HepG2 (cell line): ENCODE measurements around the gene MACROD2. TPM values are rescaled to one million over a fixed set of nuclear protein-coding genes. Genes with fewer than 3 reads are reported as not detected.

ENCODE experiments used
- ATAC-seq: fragments of 200-7000 bp; cut with Tn5 transposase; 3 replicates; pipeline ENCODE4 v1.9.1; 2020; ENCODE audit warnings: mild to moderate bottlenecking, moderate library complexity
- BruUV-seq: library from RNA; stranded (reverse); fragments of 400-500 nt; replicated peaks from 2 replicates; lab custom pipeline; 2021; lab: Mats Ljungman, UMichigan
- CTCF ChIA-PET: fragments of 300-600 bp; formaldehyde crosslinking; extraction: SDS; loops from one replicate; lab custom pipeline; 2021; ENCODE audit warnings: low total read pairs, inconsistent platforms, low intra/inter-chr PET ratio; lab: Yijun Ruan, JAX
- POLR2A ChIA-PET: fragments of 350-600 bp; sonication (Branson Sonifier 250); formaldehyde crosslinking; loops from one replicate; lab custom pipeline; 2020; ENCODE audit warnings: antibody characterized with exemption, inconsistent platforms; lab: Yijun Ruan, JAX
- DNase-seq: peaks from one replicate; pipeline ENCODE4 v3.0.0-alpha.2; 2015; ENCODE audit warnings: low spot score
- FAIRE-seq: peaks from 3 replicates; lab custom pipeline; 2011; peaks lifted over from hg19 to GRCh38; lab: Jason Lieb, UNC
- H2AFZ ChIP-seq: one replicate; pipeline ENCODE4 v1.6.1; 2011; ENCODE audit warnings: low read length, inconsistent platforms
- H3K27ac ChIP-seq: fragments of 300-600 bp; 3 replicates; pipeline ENCODE4 v1.8.0; 2011; ENCODE audit warnings: mixed run types, mild to moderate bottlenecking, mixed read lengths, low read length, inconsistent platforms; ENCODE audit not compliant: insufficient read depth; ENCODE audit errors: extremely low read length
- H3K27me3 ChIP-seq, 2 experiments: fragments of 200-600 bp in 1 of 2; 2 replicates in 1 of 2; 3 replicates in 1 of 2; pipeline versions ENCODE4 v1.6.0 to v1.8.0; 2011; ENCODE audit warnings: low read length in 2 of 2, mild to moderate bottlenecking in 2 of 2, moderate library complexity in 2 of 2, inconsistent platforms in 1 of 2; ENCODE audit not compliant: insufficient read depth in 2 of 2, control insufficient read depth in 1 of 2
- H3K36me3 ChIP-seq, 2 experiments: fragments of 200-600 bp in 1 of 2; replicated peaks in 1 of 2; 2 replicates in 1 of 2; 3 replicates in 1 of 2; pipeline versions ENCODE4 v1.5.1 to v1.8.0; 2011; ENCODE audit warnings: low read length in 2 of 2, inconsistent platforms in 1 of 2; ENCODE audit not compliant: insufficient read depth in 2 of 2, control insufficient read depth in 1 of 2
- H3K4me1 ChIP-seq: 2 replicates; pipeline ENCODE4 v1.5.1; 2012; ENCODE audit warnings: low read length, inconsistent platforms; ENCODE audit not compliant: insufficient read depth
- H3K4me2 ChIP-seq: 2 replicates; pipeline ENCODE4 v1.6.0; 2011; ENCODE audit warnings: low read depth, low read length, inconsistent platforms
- H3K4me3 ChIP-seq, 3 experiments: fragments of 200-600 bp in 1 of 3; sonication (generic), shearing (Covaris generic) in 1 of 3; replicated peaks in 1 of 3; 2 replicates each; pipeline ENCODE4 v1.5.1; 2011 to 2016; ENCODE audit warnings: low read length in 3 of 3, inconsistent platforms in 2 of 3, low read depth in 2 of 3, mild to moderate bottlenecking in 2 of 3, control low read depth in 1 of 3, mixed read lengths in 1 of 3; ENCODE audit not compliant: insufficient read depth in 1 of 3
- H3K79me2 ChIP-seq: one replicate; pipeline ENCODE4 v1.6.1; 2011; ENCODE audit warnings: low read length, inconsistent platforms; ENCODE audit not compliant: insufficient read depth
- H3K9ac ChIP-seq: 2 replicates; pipeline ENCODE4 v1.6.0; 2011; ENCODE audit warnings: mild to moderate bottlenecking, low read depth, low read length, inconsistent platforms; ENCODE audit not compliant: insufficient read depth
- H3K9me3 ChIP-seq: 2 replicates; pipeline ENCODE4 v1.5.1; 2012; ENCODE audit warnings: mild to moderate bottlenecking, low read length
- H4K20me1 ChIP-seq: 2 replicates; pipeline ENCODE4 v1.6.0; 2011; ENCODE audit warnings: inconsistent platforms, mild to moderate bottlenecking, low read length, moderate library complexity; ENCODE audit not compliant: insufficient read depth
- HINFP ChIP-seq: sonication (generic); formaldehyde crosslinking; IDR thresholded peaks from 2 replicates; pipeline ENCODE4 v1.4.0; 2020; ENCODE audit warnings: low read depth, mild to moderate bottlenecking, missing genetic modification reagents
- PAX8 ChIP-seq: sonication (generic); formaldehyde crosslinking; IDR thresholded peaks from 2 replicates; pipeline ENCODE4 v1.8.0; 2022; ENCODE audit warnings: mild to moderate bottlenecking, missing genetic modification reagents, borderline replicate concordance
- PBX2 ChIP-seq: IDR thresholded peaks from 2 replicates; pipeline ENCODE4 v1.6.1; 2016; ENCODE audit warnings: control low read depth
- SCMH1 ChIP-seq: sonication (generic); formaldehyde crosslinking; IDR thresholded peaks from 2 replicates; pipeline ENCODE4 v1.9.0; 2021; ENCODE audit warnings: missing genetic modification reagents, mild to moderate bottlenecking, borderline replicate concordance
- STAT6 ChIP-seq: sonication (generic); formaldehyde crosslinking; IDR thresholded peaks from 2 replicates; pipeline ENCODE4 v1.4.0; 2020; ENCODE audit warnings: missing genetic modification reagents, mild to moderate bottlenecking, borderline replicate concordance
- TCF12 ChIP-seq, 2 experiments: fragments of 450-650 bp in 1 of 2; sonication (generic) in 1 of 2; formaldehyde crosslinking in 1 of 2; IDR thresholded peaks; 2 replicates each; pipeline versions ENCODE4 v1.6.1 to v1.8.0; 2017 to 2022; ENCODE audit warnings: antibody characterized with exemption in 1 of 2, mild to moderate bottlenecking in 1 of 2, missing genetic modification reagents in 1 of 2, moderate library complexity in 1 of 2
- THAP8 ChIP-seq: sonication (generic); formaldehyde crosslinking; IDR thresholded peaks from 2 replicates; pipeline ENCODE4 v1.5.1; 2020; ENCODE audit warnings: missing genetic modification reagents, mild to moderate bottlenecking, borderline replicate concordance
- ZC3H4 ChIP-seq: sonication (generic); formaldehyde crosslinking; IDR thresholded peaks from 2 replicates; pipeline ENCODE4 v1.4.0; 2020; ENCODE audit warnings: missing genetic modification reagents, borderline replicate concordance
- ZNF30 ChIP-seq: sonication (generic); formaldehyde crosslinking; IDR thresholded peaks from 2 replicates; pipeline ENCODE4 v1.5.0; 2020; ENCODE audit warnings: mild to moderate bottlenecking, missing genetic modification reagents
- ZNF329 ChIP-seq: sonication (generic); formaldehyde crosslinking; IDR thresholded peaks from 2 replicates; pipeline ENCODE4 v1.9.0; 2021; ENCODE audit warnings: low read depth, mild to moderate bottlenecking, missing genetic modification reagents
- ZNF33A ChIP-seq: sonication (generic); formaldehyde crosslinking; IDR thresholded peaks from 2 replicates; pipeline ENCODE4 v1.5.1; 2020; ENCODE audit warnings: missing genetic modification reagents, mild to moderate bottlenecking, moderate library complexity, borderline replicate concordance
- ZNF512 ChIP-seq: sonication (generic); formaldehyde crosslinking; IDR thresholded peaks from 2 replicates; pipeline ENCODE4 v1.4.0; 2020; ENCODE audit warnings: mild to moderate bottlenecking, missing genetic modification reagents
- WGBS: methylation state at CpG from one replicate; pipeline ENCODE4 v1.1.6; 2017; ENCODE audit warnings: low lambda C conversion rate; 5-methylcytosine and 5-hydroxymethylcytosine counted together
- in situ Hi-C: cut with HindIII; loops from 2 replicates; pipeline ENCODE4 v1.10.0; 2017; ENCODE audit warnings: low pct_unique_long_range_greater_than_20kb; ENCODE audit not compliant: extremely low pct_ligation_motif_present
- intact Hi-C: fragments of 100-400 bp; cut with micrococcal nuclease; formaldehyde crosslinking; loops from one replicate; pipeline ENCODE4 v1.10.0; 2022; ENCODE audit not compliant: unreplicated experiment
- polyA plus RNA-seq, 8 experiments: library from polyadenylated mRNA; depleted of rRNA in 3 of 8; stranded (reverse) in 7 of 8; unstranded in 1 of 8; fragments of >200 nt; fragmentation: Illumina TruSeq in 4 of 8; extraction: Trizol in 4 of 8; gene quantifications; 2 replicates each; pipeline versions ENCODE4 v1.2.1 to v1.2.3, GENCODE V29; 2011 to 2016; ENCODE audit warnings: low read depth in 4 of 8, missing spikeins in 1 of 8, mixed read lengths in 1 of 8; ENCODE audit not compliant: insufficient read depth in 1 of 8
- total RNA-seq, 5 experiments: library from RNA; depleted of rRNA; stranded (reverse); fragments of >200 nt; fragmentation: Illumina TruSeq; extraction: Trizol; gene quantifications; 2 replicates each; pipeline ENCODE4 v1.2.3, GENCODE V29; 2016; ENCODE audit warnings: low read depth in 1 of 5

MACROD2 gene
- total and polyA plus RNA-seq, 2 of the 13 experiments (the other 11 are each of a cell fraction or from before 2014, with no cell fraction given) = 0.13 to 0.51 TPM

GRCh38 chr20:15064741-15065140, 1069.4 kb downstream of the MACROD2 start (continued):
- TF ChIP-seq STAT6 (CRISPR knock-in tag) (no peak), PBX2 (CRISPR knock-in tag) (no peak)

GRCh38 chr20:15065794-15066193, 1070.5 kb downstream of the MACROD2 start:
- Histone ChIP-seq H3K4me1 (peaks cover 28% of the 10 kb centered on the region), H3K4me2 (no peak overlapping the region), H2AFZ (no peak overlapping the region), H3K4me3 (no peak overlapping the region), H3K79me2 (no peaks in the 10 kb centered on the region), H3K27me3 (no peaks in the 10 kb centered on the region), H3K36me3 (no peaks in the 10 kb centered on the region), H4K20me1 (no peaks in the 10 kb centered on the region), H3K9me3 (no peaks in the 10 kb centered on the region), H3K9ac (no peak overlapping the region), H3K27ac (no peak overlapping the region)
- TF ChIP-seq TCF12 (IDR thresholded peaks at IDR 0.05) = no peak
- TF ChIP-seq TCF12 (CRISPR knock-in tag; IDR thresholded peaks at IDR 0.05) = no peak
- no peak for TF ChIP-seq THAP8 (CRISPR knock-in tag)
- TF ChIP-seq ZC3H4 = no peak
- TF ChIP-seq ZNF30 (CRISPR knock-in tag) = no peak
- no peak for TF ChIP-seq ZNF329 (CRISPR knock-in tag)
- no peak for TF ChIP-seq HINFP (CRISPR knock-in tag)
- TF ChIP-seq PAX8 (CRISPR knock-in tag) = no peak
- TF ChIP-seq ZNF512 (CRISPR knock-in tag) = no peak
- no peak for TF ChIP-seq SCMH1
- TF ChIP-seq ZNF33A (CRISPR knock-in tag) = no peak
- no TSS peak for BruUV-seq
- in situ Hi-C loops = no loop called here
- WGBS = 93% methylated on average over 3 of the region's 3 CpGs
- intact Hi-C loops = loop anchor here (10.0 kb wide), 1 partner anchor 731 kb away; the partner anchor contains the start of gene FLRT3
- POLR2A ChIA-PET = no interaction called here
- CTCF ChIA-PET = no interaction called here
- DNase-seq (no peak), ATAC-seq (no peak), FAIRE-seq (no peak)
